Measurements from ENCODE around the gene BBS9.

- no peak for TF ChIP-seq CTCF (IDR thresholded peaks at IDR 0.05)
- TF ChIP-seq POLR2A (IDR thresholded peaks at IDR 0.05), result no peak
Observed at GRCh38 chr7:33310546-33310945, 181.2 kb downstream of the BBS9 start.

Data from right lobe of liver (tissue), 4 donors.